Fibroblast of skin of abdomen (primary cell): ENCODE results near the gene HIPK2.

Source experiments
- DNase-seq: peaks from one replicate; pipeline ENCODE4 v3.0.0-alpha.2; 2013

Gene HIPK2

GRCh38 chr7:139531094-139531493, 246.7 kb downstream of the HIPK2 start:
- DNase-seq, result no peak

GRCh38 chr7:139526578-139527544, 250.9 kb downstream of the HIPK2 start:
- DNase-seq, result peak; percentile 78

GRCh38 chr7:139525750-139526149, 252.0 kb downstream of the HIPK2 start:
- no peak for DNase-seq

- no peak for DNase-seq
Observed at GRCh38 chr7:139525239-139525638, 252.6 kb downstream of the HIPK2 start.

- DNase-seq, result no peak
Observed at GRCh38 chr7:139523968-139524815, 253.6 kb downstream of the HIPK2 start.

GRCh38 chr7:139523199-139523941, 254.4 kb downstream of the HIPK2 start, which contains the start of gene CLEC2L:
Gene CLEC2L (plus strand): TSS chr7:139523685. CDS start chr7:139523928, 243 bp downstream.
- no peak for DNase-seq

GRCh38 chr7:139522830-139523198, 255.0 kb downstream of the HIPK2 start:
- no peak for DNase-seq

- DNase-seq, result no peak
Observed at GRCh38 chr7:139521439-139521838, 256.4 kb downstream of the HIPK2 start.

GRCh38 chr7:139515266-139515665, 262.5 kb downstream of the HIPK2 start:
- no peak for DNase-seq
